ENCODE measurements around the gene SCFD2. TPM values are rescaled to one million over a fixed set of nuclear protein-coding genes. Genes with fewer than 3 reads are reported as not detected.

The SCFD2 gene
- total RNA-seq, 1 donor from 2014 or later = 10.7 TPM

DNA sequence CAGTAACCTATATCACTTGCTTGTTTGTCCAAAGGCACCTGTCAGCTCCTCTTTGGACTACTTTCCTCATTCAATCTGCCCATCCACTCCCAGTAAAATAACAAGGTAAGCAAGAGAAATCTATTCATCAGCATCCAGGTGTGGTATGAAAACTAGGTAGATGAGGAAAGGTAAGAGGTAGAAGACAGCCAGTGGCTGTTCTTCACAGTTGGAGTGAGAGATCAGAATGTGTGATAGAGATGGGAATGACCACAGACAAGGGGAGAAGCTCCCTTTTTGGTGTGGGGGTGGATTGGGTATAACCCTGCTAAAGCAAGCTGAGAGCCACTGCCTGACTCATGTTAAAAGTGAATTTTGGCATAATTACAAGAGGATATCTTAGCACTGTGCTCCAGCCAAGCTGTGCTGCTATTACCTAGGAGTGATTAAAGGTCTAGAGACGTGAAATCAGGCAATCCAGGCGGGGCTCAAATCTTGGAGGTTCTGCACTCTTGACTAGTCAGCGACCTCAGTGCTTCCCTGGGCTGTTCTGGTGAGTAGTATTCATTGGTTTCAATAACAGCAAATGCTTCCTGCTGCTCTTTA is 531.8 kb downstream of the SCFD2 start:
- no peak for DNase-seq (ENCODE audit: low spot score)
- no peaks in the 10 kb centered on the region for H3K27me3 Mint-ChIP-seq (ENCODE audit: low read depth)
- H3K4me1 Mint-ChIP-seq (ENCODE audit: low read depth) = peaks cover 30% of the 10 kb centered on the region
- no peaks in the 10 kb centered on the region for H3K36me3 Mint-ChIP-seq (ENCODE audit: low read depth)
- no peaks in the 10 kb centered on the region for H3K9me3 Mint-ChIP-seq (ENCODE audit: low read depth)
- TF ChIP-seq, protein P1, sequence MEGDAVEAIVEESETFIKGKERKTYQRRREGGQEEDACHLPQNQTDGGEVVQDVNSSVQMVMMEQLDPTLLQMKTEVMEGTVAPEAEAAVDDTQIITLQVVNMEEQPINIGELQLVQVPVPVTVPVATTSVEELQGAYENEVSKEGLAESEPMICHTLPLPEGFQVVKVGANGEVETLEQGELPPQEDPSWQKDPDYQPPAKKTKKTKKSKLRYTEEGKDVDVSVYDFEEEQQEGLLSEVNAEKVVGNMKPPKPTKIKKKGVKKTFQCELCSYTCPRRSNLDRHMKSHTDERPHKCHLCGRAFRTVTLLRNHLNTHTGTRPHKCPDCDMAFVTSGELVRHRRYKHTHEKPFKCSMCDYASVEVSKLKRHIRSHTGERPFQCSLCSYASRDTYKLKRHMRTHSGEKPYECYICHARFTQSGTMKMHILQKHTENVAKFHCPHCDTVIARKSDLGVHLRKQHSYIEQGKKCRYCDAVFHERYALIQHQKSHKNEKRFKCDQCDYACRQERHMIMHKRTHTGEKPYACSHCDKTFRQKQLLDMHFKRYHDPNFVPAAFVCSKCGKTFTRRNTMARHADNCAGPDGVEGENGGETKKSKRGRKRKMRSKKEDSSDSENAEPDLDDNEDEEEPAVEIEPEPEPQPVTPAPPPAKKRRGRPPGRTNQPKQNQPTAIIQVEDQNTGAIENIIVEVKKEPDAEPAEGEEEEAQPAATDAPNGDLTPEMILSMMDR (IDR thresholded peaks at IDR 0.05) = no peak
- H3K4me3 Mint-ChIP-seq (ENCODE audit: unreplicated experiment) = no peak overlapping the region
- no peak overlapping the region for H3K27ac Mint-ChIP-seq (ENCODE audit: unreplicated experiment)

DNA sequence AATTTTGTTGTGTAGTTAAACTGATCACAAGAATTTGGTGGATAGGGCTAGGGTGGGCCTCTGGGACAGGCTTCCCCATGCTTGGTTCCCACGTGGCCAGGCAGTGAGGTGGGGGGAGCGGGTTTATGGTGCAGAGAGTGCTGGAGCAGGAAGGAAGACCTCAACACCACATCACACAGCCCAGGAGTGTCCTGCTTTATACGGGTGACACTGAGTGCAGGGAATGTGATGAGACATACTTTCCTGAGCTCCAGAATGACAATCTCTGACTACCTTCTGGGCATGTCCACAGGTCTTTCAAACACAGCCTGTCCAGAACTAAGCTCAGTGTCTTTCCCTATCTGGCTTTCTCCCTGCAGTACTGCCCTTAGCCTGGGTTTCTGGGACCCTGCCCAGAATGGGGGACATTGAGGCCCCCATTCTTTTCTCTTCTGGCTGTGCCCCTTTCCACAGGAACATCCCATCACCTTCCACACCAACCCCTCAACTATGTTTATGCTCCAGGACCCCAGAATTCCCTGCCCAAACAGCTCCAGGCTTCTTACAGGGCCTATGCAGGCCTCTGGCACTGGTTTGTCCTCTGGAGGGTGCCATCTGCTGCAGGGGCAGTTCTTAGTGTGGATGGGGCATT is 540.3 kb downstream of the SCFD2 start:
- DNase-seq (ENCODE audit: low spot score) = no peak
- Mint-ChIP-seq H3K27me3 (ENCODE audit: low read depth) (no peaks in the 10 kb centered on the region), H3K27ac (ENCODE audit: unreplicated experiment) (peak overlapping the region; percentile 82), H3K4me1 (ENCODE audit: low read depth) (peaks cover 38% of the 10 kb centered on the region), H3K36me3 (ENCODE audit: low read depth) (no peaks in the 10 kb centered on the region), H3K4me3 (ENCODE audit: unreplicated experiment) (no peak overlapping the region), H3K9me3 (ENCODE audit: low read depth) (no peaks in the 10 kb centered on the region)
- TF ChIP-seq, protein P1 (IDR thresholded peaks at IDR 0.05) = no peak

DNA sequence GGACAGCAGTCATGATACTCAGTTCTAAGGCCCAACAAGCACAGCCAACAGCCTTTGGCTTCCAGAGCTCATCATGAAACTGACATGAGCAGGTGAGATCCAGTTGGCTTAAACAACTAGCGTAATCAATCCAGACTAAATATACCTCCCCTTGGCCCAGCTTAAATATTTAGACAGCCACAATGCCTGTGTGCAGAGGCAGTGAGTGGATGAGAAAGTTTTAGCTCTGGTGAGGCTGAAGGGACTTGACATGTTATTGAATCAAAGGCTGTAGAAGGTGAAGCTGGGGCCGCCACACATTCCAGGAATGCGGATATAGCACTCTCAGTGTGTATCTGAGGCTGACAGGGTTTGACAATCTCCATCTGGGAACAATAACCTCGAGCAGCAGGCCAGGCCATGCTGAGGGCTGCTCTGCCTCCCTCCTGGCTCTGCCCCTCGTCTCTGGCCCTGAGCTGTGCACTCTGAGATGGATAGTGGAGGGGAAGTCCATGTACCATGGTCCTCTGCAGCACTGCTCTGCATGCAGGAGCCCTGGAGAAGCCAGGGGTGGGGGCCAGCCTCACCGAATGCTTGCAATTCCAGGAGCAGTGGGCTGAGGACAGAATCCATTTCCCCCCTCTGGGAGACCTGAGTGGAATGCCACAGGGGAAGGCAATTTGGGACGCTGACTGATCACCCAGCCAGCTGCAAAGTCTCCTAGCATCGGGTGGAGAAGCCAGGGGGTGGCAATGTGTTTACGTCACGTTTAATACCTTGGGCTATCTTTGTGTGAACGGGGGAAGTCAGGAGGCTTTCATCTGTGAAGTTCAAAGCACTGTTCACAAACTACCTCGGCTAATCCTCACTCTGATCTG is 541.0 kb downstream of the SCFD2 start:
- no peaks in the 10 kb centered on the region for H3K27me3 Mint-ChIP-seq (ENCODE audit: low read depth)
- H3K27ac Mint-ChIP-seq (ENCODE audit: unreplicated experiment) = peak overlapping the region; percentile 82
- no peaks in the 10 kb centered on the region for H3K36me3 Mint-ChIP-seq (ENCODE audit: low read depth)
- H3K4me3 Mint-ChIP-seq (ENCODE audit: unreplicated experiment) = no peak overlapping the region
- peaks cover 38% of the 10 kb centered on the region for H3K4me1 Mint-ChIP-seq (ENCODE audit: low read depth)
- no peaks in the 10 kb centered on the region for H3K9me3 Mint-ChIP-seq (ENCODE audit: low read depth)
- TF ChIP-seq, protein P1 (IDR thresholded peaks at IDR 0.05) = no peak
- DNase-seq (ENCODE audit: low spot score) = no peak

DNA sequence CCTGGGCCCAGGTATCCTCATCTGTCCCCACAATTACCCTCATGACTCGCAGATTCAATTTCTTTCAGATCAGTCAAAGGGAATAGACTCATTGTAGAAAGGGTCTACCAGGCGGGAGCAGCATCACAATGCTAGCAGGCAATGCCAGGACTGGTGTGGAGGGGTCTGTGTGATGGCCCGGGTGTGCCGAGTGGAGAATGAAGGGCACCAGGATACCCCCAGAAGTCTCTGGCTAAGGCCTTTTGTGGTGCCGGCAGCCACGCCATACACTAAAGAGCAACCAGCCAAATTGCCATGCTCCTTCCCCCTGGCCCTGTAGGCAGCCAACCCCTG is 541.6 kb downstream of the SCFD2 start:
- Mint-ChIP-seq H3K4me3 (ENCODE audit: unreplicated experiment) (no peak overlapping the region), H3K27ac (ENCODE audit: unreplicated experiment) (peak overlapping the region; percentile 82)
- TF ChIP-seq, protein P1 (IDR thresholded peaks at IDR 0.05) = no peak

DNA sequence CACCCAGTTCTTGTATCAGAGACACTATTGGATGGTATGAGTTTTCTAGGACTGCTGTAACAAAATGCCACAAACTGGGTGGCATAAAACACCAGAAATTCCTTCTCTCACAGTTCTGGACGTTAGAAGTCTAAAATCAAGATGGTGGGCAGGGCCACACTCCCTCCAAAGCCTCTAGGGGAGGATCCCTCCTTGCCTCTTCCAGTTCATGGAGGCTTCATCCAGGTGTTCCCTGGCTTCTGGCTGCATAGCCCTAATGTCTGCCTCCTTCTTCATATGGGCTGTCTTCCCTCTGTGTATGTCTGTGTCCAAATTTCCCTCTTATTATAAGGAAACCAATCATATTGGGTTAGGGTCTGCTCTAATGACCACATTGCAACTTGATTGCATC is 542.2 kb downstream of the SCFD2 start:
- Mint-ChIP-seq H3K27me3 (ENCODE audit: low read depth) (no peaks in the 10 kb centered on the region), H3K27ac (ENCODE audit: unreplicated experiment) (no peak overlapping the region), H3K9me3 (ENCODE audit: low read depth) (no peaks in the 10 kb centered on the region), H3K4me3 (ENCODE audit: unreplicated experiment) (no peak overlapping the region), H3K4me1 (ENCODE audit: low read depth) (peaks cover 38% of the 10 kb centered on the region), H3K36me3 (ENCODE audit: low read depth) (no peaks in the 10 kb centered on the region)
- TF ChIP-seq, protein P1 (IDR thresholded peaks at IDR 0.05) = no peak
- no peak for DNase-seq (ENCODE audit: low spot score)

More for the DNA sequence above, 541.6 kb downstream of the SCFD2 start:
- DNase-seq (ENCODE audit: low spot score) = no peak
- Mint-ChIP-seq H3K4me1 (ENCODE audit: low read depth) (peaks cover 38% of the 10 kb centered on the region), H3K27me3 (ENCODE audit: low read depth) (no peaks in the 10 kb centered on the region), H3K9me3 (ENCODE audit: low read depth) (no peaks in the 10 kb centered on the region), H3K36me3 (ENCODE audit: low read depth) (no peaks in the 10 kb centered on the region)
